Measurements from ENCODE around the gene LRP1.

LRP1 gene

GRCh38 chr12:57190821-57191220, 62.5 kb downstream of the LRP1 start:
- ATAC-seq = no peak

GRCh38 chr12:57191410-57191809, 63.1 kb downstream of the LRP1 start:
- no peak for ATAC-seq
- no peak for TF ChIP-seq PATZ1 (CRISPR knock-in tag; IDR thresholded peaks at IDR 0.05; ENCODE audit: borderline replicate concordance)
- TF ChIP-seq ARNTL (CRISPR knock-in tag; IDR thresholded peaks at IDR 0.05; ENCODE audit: borderline replicate concordance, low read depth) = no peak
- no peak for TF ChIP-seq ZNF70 (CRISPR knock-in tag; IDR thresholded peaks at IDR 0.05)
- TF ChIP-seq SNAI2 (CRISPR knock-in tag; IDR thresholded peaks at IDR 0.05) = no peak
- no peak for TF ChIP-seq RARB (CRISPR knock-in tag; IDR thresholded peaks at IDR 0.05)
- no peak for TF ChIP-seq TSHZ2 (CRISPR knock-in tag; IDR thresholded peaks at IDR 0.05)
- TF ChIP-seq ZNF565 (CRISPR knock-in tag; conservative IDR thresholded peaks at IDR 0.05; ENCODE audit: low read depth) = no peak
- TF ChIP-seq OSR1 (CRISPR knock-in tag; IDR thresholded peaks at IDR 0.05) = no peak
- TF ChIP-seq GLIS3 (CRISPR knock-in tag; IDR thresholded peaks at IDR 0.05) = no peak
- no peak for TF ChIP-seq ZC3H10 (CRISPR knock-in tag; IDR thresholded peaks at IDR 0.05)
- TF ChIP-seq ISL1 (CRISPR knock-in tag; IDR thresholded peaks at IDR 0.05) = no peak
- no peak for TF ChIP-seq TCF4 (CRISPR knock-in tag; IDR thresholded peaks at IDR 0.05; ENCODE audit: borderline replicate concordance)
- no peak for TF ChIP-seq CREB5 (CRISPR knock-in tag; IDR thresholded peaks at IDR 0.05; ENCODE audit: low read depth)
- no peak for TF ChIP-seq POU6F1 (CRISPR knock-in tag; IDR thresholded peaks at IDR 0.05; ENCODE audit: borderline replicate concordance, low read depth)
- no peak for TF ChIP-seq CSDC2 (CRISPR knock-in tag; IDR thresholded peaks at IDR 0.05)
- no peak for TF ChIP-seq BACH2 (CRISPR knock-in tag; IDR thresholded peaks at IDR 0.05; ENCODE audit: borderline replicate concordance)
- no peak for TF ChIP-seq TOX (CRISPR knock-in tag; IDR thresholded peaks at IDR 0.05; ENCODE audit: borderline replicate concordance)
- no peak for TF ChIP-seq ESRRG (CRISPR knock-in tag; IDR thresholded peaks at IDR 0.05)
- TF ChIP-seq CSRNP3 (CRISPR knock-in tag; IDR thresholded peaks at IDR 0.05) = no peak
- no peak for TF ChIP-seq ZNF8 (CRISPR knock-in tag; IDR thresholded peaks at IDR 0.05)

More at GRCh38 chr12:57190821-57191220, 62.5 kb downstream of the LRP1 start:
- TF ChIP-seq ZNF70 (CRISPR knock-in tag; IDR thresholded peaks at IDR 0.05) (no peak), ZC3H10 (CRISPR knock-in tag; IDR thresholded peaks at IDR 0.05) (no peak), ZNF565 (CRISPR knock-in tag; conservative IDR thresholded peaks at IDR 0.05; ENCODE audit: low read depth) (no peak), OSR1 (CRISPR knock-in tag; IDR thresholded peaks at IDR 0.05) (no peak), RARB (CRISPR knock-in tag; IDR thresholded peaks at IDR 0.05) (no peak), PATZ1 (CRISPR knock-in tag; IDR thresholded peaks at IDR 0.05; ENCODE audit: borderline replicate concordance) (no peak), ZFP3 (CRISPR knock-in tag; IDR thresholded peaks at IDR 0.05) (no peak), PPARA (CRISPR knock-in tag; IDR thresholded peaks at IDR 0.05; ENCODE audit: borderline replicate concordance) (no peak), TCF4 (CRISPR knock-in tag; IDR thresholded peaks at IDR 0.05; ENCODE audit: borderline replicate concordance) (no peak), CREB5 (CRISPR knock-in tag; IDR thresholded peaks at IDR 0.05; ENCODE audit: low read depth) (no peak), TOX (CRISPR knock-in tag; IDR thresholded peaks at IDR 0.05; ENCODE audit: borderline replicate concordance) (no peak), BACH2 (CRISPR knock-in tag; IDR thresholded peaks at IDR 0.05; ENCODE audit: borderline replicate concordance) (no peak), GLIS3 (CRISPR knock-in tag; IDR thresholded peaks at IDR 0.05) (no peak)
